OCI-LY1 (cell line): ENCODE measurements around the gene LEF1.
A peak's percentile ranks its signal among the peaks of the same experiment; 100 is the strongest.

ENCODE experiments used
- H2AFZ ChIP-seq: fragments of 200-600 bp; sonication (generic), shearing (Covaris generic); 2 replicates; pipeline ENCODE4 v1.6.0; 2014; ENCODE audit warnings: antibody characterized with exemption, mild to moderate bottlenecking, low read length
- H3F3A ChIP-seq: fragments of 200-600 bp; sonication (generic), shearing (Covaris generic); 2 replicates; pipeline ENCODE4 v1.6.0; 2014; ENCODE audit warnings: mild to moderate bottlenecking, antibody characterized with exemption, low read length, moderate library complexity; ENCODE audit not compliant: insufficient read depth
- H3K27ac ChIP-seq: fragments of 200-600 bp; sonication (generic); 2 replicates; pipeline ENCODE4 v1.5.1; 2014; ENCODE audit warnings: low read length, mixed run types, mild to moderate bottlenecking, low read depth; ENCODE audit not compliant: poor library complexity, severe bottlenecking
- H3K27me3 ChIP-seq: fragments of 200-600 bp; sonication (generic); 2 replicates; pipeline ENCODE4 v1.6.0; 2014; ENCODE audit warnings: antibody characterized with exemption, mild to moderate bottlenecking, low read length, moderate library complexity; ENCODE audit not compliant: insufficient read depth
- H3K36me3 ChIP-seq: fragments of 200-600 bp; sonication (generic); 2 replicates; pipeline ENCODE4 v1.6.1; 2014; ENCODE audit warnings: mild to moderate bottlenecking, antibody characterized with exemption, low read length, moderate library complexity, mixed read lengths; ENCODE audit not compliant: insufficient read depth
- H3K4me1 ChIP-seq: fragments of 200-600 bp; sonication (generic); 2 replicates; pipeline ENCODE4 v1.5.1; 2014; ENCODE audit warnings: mild to moderate bottlenecking, low read length, moderate library complexity; ENCODE audit not compliant: insufficient read depth, severe bottlenecking
- H3K4me2 ChIP-seq: fragments of 200-600 bp; sonication (generic), shearing (Covaris generic); 2 replicates; pipeline ENCODE4 v1.6.1; 2014; ENCODE audit warnings: low read length
- H3K4me3 ChIP-seq: fragments of 200-600 bp; sonication (generic); 2 replicates; pipeline ENCODE4 v1.5.1; 2014; ENCODE audit warnings: low read length, low read depth, mild to moderate bottlenecking, mixed read lengths; ENCODE audit not compliant: poor library complexity, severe bottlenecking
- H3K79me2 ChIP-seq: fragments of 200-600 bp; shearing (Covaris generic); 2 replicates; pipeline ENCODE4 v1.6.1; 2016; ENCODE audit warnings: mixed run types, low read length, mixed read lengths; ENCODE audit not compliant: insufficient read depth
- H3K9ac ChIP-seq: fragments of 200-600 bp; sonication (generic), shearing (Covaris generic); 2 replicates; pipeline ENCODE4 v1.6.1; 2014; ENCODE audit warnings: mild to moderate bottlenecking, low read length, mixed read lengths
- H3K9me2 ChIP-seq: fragments of 200-600 bp; sonication (generic), shearing (Covaris generic); 2 replicates; pipeline ENCODE4 v1.6.1; 2014; ENCODE audit warnings: low read depth, mild to moderate bottlenecking, low read length, mixed read lengths
- H3K9me3 ChIP-seq: fragments of 200-600 bp; shearing (Covaris generic); 2 replicates; pipeline ENCODE4 v1.6.1; 2014; ENCODE audit warnings: low read length, mixed read lengths
- H4K20me1 ChIP-seq: fragments of 200-600 bp; sonication (generic), shearing (Covaris generic); 2 replicates; pipeline ENCODE4 v1.6.0; 2016; ENCODE audit warnings: mild to moderate bottlenecking, low read length; ENCODE audit not compliant: insufficient read depth
- CTCF ChIP-seq: fragments of 200-600 bp; sonication (generic), shearing (Covaris generic); IDR thresholded peaks from 2 replicates; pipeline ENCODE4 v1.5.1; 2017; ENCODE audit warnings: mild to moderate bottlenecking, antibody characterized with exemption, low read length, moderate library complexity, mixed read lengths
- EZH2 ChIP-seq: fragments of 200-600 bp; sonication (generic), shearing (Covaris generic); IDR thresholded peaks from 2 replicates; pipeline ENCODE4 v1.8.0; 2017; ENCODE audit warnings: borderline replicate concordance, mixed run types, mild to moderate bottlenecking, antibody characterized with exemption, low read length, moderate library complexity, mixed read lengths

LEF1 gene

GRCh38 chr4:108078024-108078733 is 90.6 kb downstream of the LEF1 start:
- Histone ChIP-seq H3K4me1 (peaks cover 23% of the 10 kb centered on the region), H2AFZ (no peak overlapping the region), H3K9ac (no peak overlapping the region), H4K20me1 (no peaks in the 10 kb centered on the region), H3K79me2 (no peaks in the 10 kb centered on the region), H3F3A (no peaks in the 10 kb centered on the region), H3K4me3 (no peak overlapping the region), H3K4me2 (no peak overlapping the region), H3K36me3 (peaks cover 98% of the 10 kb centered on the region), H3K9me2 (no peaks in the 10 kb centered on the region), H3K9me3 (no peaks in the 10 kb centered on the region), H3K27ac (peak overlapping the region; percentile 6), H3K27me3 (no peaks in the 10 kb centered on the region)
- TF ChIP-seq EZH2 = no peak
- no peak for TF ChIP-seq CTCF

- peak overlapping the region; percentile 90 for H3K27ac ChIP-seq
- H3K9ac ChIP-seq = no peak overlapping the region; the same call in 1 of the 2 replicates
- no peak overlapping the region for H3K4me3 ChIP-seq
- peaks cover 87% of the 10 kb centered on the region for H3K36me3 ChIP-seq
- H3F3A ChIP-seq = no peaks in the 10 kb centered on the region
- H3K4me1 ChIP-seq = peaks cover 44% of the 10 kb centered on the region
- no peaks in the 10 kb centered on the region for H3K9me2 ChIP-seq
- H3K4me2 ChIP-seq = peak overlapping the region; percentile 25; the same call in 1 of the 2 replicates
- no peaks in the 10 kb centered on the region for H4K20me1 ChIP-seq
- H2AFZ ChIP-seq = no peak overlapping the region
- H3K27me3 ChIP-seq = no peaks in the 10 kb centered on the region
- TF ChIP-seq CTCF (no peak), EZH2 (no peak)
- H3K9me3 ChIP-seq = no peaks in the 10 kb centered on the region
- H3K79me2 ChIP-seq = no peaks in the 10 kb centered on the region
These were observed 96.4 kb downstream of the LEF1 start for GRCh38 chr4:108072300-108072699.

- no peaks in the 10 kb centered on the region for H3F3A ChIP-seq
- no peak overlapping the region for H3K4me3 ChIP-seq
- peak overlapping the region; percentile 90 for H3K27ac ChIP-seq
- no peaks in the 10 kb centered on the region for H3K79me2 ChIP-seq
- no peak overlapping the region for H2AFZ ChIP-seq
- H4K20me1 ChIP-seq = no peaks in the 10 kb centered on the region
- H3K9me3 ChIP-seq = no peaks in the 10 kb centered on the region
- H3K4me1 ChIP-seq = peaks cover 49% of the 10 kb centered on the region
- TF ChIP-seq CTCF = no peak
- H3K4me2 ChIP-seq = no peak overlapping the region
- no peaks in the 10 kb centered on the region for H3K27me3 ChIP-seq
- no peaks in the 10 kb centered on the region for H3K9me2 ChIP-seq
- peaks cover 88% of the 10 kb centered on the region for H3K36me3 ChIP-seq
- H3K9ac ChIP-seq = no peak overlapping the region
These were observed 98.0 kb downstream of the LEF1 start for GRCh38 chr4:108070775-108071174.
